Epithelial cell of proximal tubule (primary cell): Measurements from ENCODE around the gene RASL10A. TPM values are rescaled to one million over a fixed set of nuclear protein-coding genes. Genes with fewer than 3 reads are reported as not detected.

ENCODE experiments used
- DNase-seq: peaks from one replicate; pipeline ENCODE4 v3.0.0-alpha.2; 2011; ENCODE audit warnings: low read depth
- H3K4me3 ChIP-seq: 2 replicates; pipeline ENCODE4 v1.5.1; 2011; ENCODE audit warnings: low read depth, mild to moderate bottlenecking, low read length
- CTCF ChIP-seq: conservative IDR thresholded peaks from 2 replicates; pipeline ENCODE4 v1.5.1; 2012; ENCODE audit warnings: low read depth, mild to moderate bottlenecking, low read length
- total RNA-seq: library from RNA; depleted of rRNA; stranded (reverse); fragments of >200 nt; gene quantifications from 2 replicates; pipeline ENCODE4 v1.2.3, GENCODE V29; 2015

Gene RASL10A
- total RNA-seq, 1 donor from 2014 or later: 0.12 TPM

DNA sequence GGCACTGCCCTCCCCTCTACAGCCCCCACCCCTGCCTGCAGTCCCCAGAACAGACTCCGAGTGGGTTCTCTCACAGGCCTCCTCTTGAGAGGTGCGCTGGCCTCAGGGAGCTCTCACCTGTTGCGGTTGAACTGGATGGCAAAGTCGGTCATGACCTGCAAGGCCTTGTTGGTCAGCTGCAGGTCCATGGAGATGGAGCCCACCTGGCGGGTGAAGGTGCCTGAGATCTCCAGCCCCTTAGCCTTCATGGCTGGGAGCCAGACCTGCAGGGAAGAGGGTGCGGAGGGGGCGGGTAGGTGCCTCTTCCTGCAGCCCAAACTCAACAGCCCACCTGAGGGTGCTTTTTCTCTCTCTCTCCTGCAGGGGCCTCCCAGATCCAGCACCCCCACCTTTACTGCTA, 18.7 kb upstream of the RASL10A start:
- no peak for TF ChIP-seq CTCF
- H3K4me3 ChIP-seq: no peak overlapping the region
- no peak for DNase-seq

DNA sequence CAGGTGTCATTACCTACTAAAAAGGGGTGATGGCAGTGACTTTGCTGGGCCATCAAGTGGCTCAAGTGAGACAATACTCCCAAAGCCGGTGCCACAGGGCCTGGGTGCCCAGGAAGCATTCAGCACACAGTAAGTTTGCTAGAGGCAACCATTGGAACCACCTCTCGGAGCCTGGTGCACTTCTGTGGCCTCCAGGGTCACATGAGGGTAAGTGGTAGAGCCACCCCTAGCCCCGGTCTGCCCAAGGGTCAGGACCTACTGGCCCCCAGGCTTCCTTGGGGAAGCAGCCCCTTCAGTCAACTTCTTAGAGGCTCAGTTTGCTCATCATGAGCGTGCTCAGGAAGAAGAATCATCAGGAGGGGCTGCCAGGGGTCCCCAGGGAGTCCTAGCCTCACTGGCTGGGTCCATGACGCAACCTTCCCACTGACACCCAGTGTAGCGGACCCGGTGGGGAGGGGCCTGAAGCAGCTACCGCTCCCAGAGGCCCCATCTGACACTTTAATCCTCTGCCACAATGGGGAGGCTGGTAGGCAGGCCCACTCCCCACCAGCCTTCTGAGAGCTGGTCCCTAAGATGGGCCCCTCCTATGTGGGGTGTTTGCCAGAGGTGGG, 17.5 kb upstream of the RASL10A start:
- TF ChIP-seq CTCF: no peak
- H3K4me3 ChIP-seq: no peak overlapping the region
- DNase-seq: no peak

- no peak for TF ChIP-seq CTCF
- H3K4me3 ChIP-seq: no peak overlapping the region
- no peak for DNase-seq
Measured at GRCh38 chr22:29331658-29332300, 16.3 kb upstream of the RASL10A start.

DNA sequence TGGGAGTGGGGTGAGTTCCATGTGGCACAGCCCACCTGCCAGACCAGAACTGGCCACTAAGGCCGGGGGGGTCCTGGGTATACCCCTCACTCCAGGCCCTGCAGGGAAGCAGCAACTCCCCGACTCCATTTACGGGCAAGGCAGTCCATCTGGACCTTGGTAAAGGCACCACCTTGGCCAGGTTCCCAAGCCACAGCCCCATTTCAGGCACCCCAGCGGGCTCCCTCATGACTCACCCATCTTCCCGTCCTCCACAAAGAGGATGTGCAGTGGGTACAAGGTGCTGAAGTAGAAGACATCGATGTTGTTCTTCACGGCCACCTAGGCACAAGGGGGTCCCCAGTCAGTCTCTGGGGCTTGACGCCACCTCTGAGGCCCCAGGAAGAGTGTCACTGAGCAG, 15.7 kb upstream of the RASL10A start:
- DNase-seq: no peak
- H3K4me3 ChIP-seq: no peak overlapping the region
- no peak for TF ChIP-seq CTCF

- DNase-seq: no peak
- no peak overlapping the region for H3K4me3 ChIP-seq
- TF ChIP-seq CTCF: no peak
Measured at GRCh38 chr22:29330753-29331152, 15.3 kb upstream of the RASL10A start.

- H3K4me3 ChIP-seq: no peak overlapping the region
- TF ChIP-seq CTCF: no peak
- DNase-seq: no peak
Measured at GRCh38 chr22:29330291-29330690, 14.8 kb upstream of the RASL10A start.

GRCh38 chr22:29329581-29329980, 14.1 kb upstream of the RASL10A start:
- TF ChIP-seq CTCF: no peak
- no peak overlapping the region for H3K4me3 ChIP-seq
- DNase-seq: no peak
